HEK293 (cell line): Measurements from ENCODE around the gene C16orf92.

Experiments used
- CTCF ChIA-PET: fragments of 350-600 bp; formaldehyde crosslinking; extraction: SDS; loops from one replicate; lab custom pipeline; 2021; ENCODE audit warnings: antibody characterized with exemption; lab: Yijun Ruan, JAX
- POLR2A ChIA-PET: fragments of 300-600 bp; formaldehyde crosslinking; extraction: SDS; loops from one replicate; lab custom pipeline; 2020; ENCODE audit warnings: antibody characterized with exemption, inconsistent platforms; lab: Yijun Ruan, JAX
- H3K27ac ChIP-seq: fragments of 200-500 bp; sonication (Bioruptor generic); 2 replicates; pipeline ENCODE4 v1.5.1; 2014; ENCODE audit warnings: low read depth, low read length, control low read depth, inconsistent platforms; ENCODE audit errors: extremely low read depth
- H3K36me3 ChIP-seq, 2 experiments: fragments of 200-500 bp in 1 of 2; sonication (Bioruptor generic) in 1 of 2; 1 replicate in 1 of 2; 2 replicates in 1 of 2; pipeline ENCODE4 v1.5.1; 2014 to 2017; ENCODE audit warnings: inconsistent platforms in 2 of 2, low read length in 2 of 2; ENCODE audit not compliant: control insufficient read depth in 2 of 2, insufficient read depth in 1 of 2
- H3K4me1 ChIP-seq: fragments of 200-500 bp; sonication (Bioruptor generic); 2 replicates; pipeline ENCODE4 v1.5.1; 2014; ENCODE audit warnings: mild to moderate bottlenecking, low read length, inconsistent platforms; ENCODE audit not compliant: control insufficient read depth, insufficient read depth
- H3K4me3 ChIP-seq: 2 replicates; pipeline ENCODE4 v1.5.1; 2011; ENCODE audit warnings: low read depth, mild to moderate bottlenecking, control low read depth, low read length, moderate library complexity
- H3K9me3 ChIP-seq: fragments of 200-500 bp; sonication (Bioruptor generic); 2 replicates; pipeline ENCODE4 v1.5.1; 2014; ENCODE audit warnings: low read depth, low read length, inconsistent platforms; ENCODE audit not compliant: control insufficient read depth, insufficient read depth
- FEZF1 ChIP-seq: fragments of 450-650 bp; formaldehyde crosslinking; IDR thresholded peaks from 2 replicates; pipeline ENCODE4 v1.5.1; 2016; ENCODE audit warnings: missing biosample characterization, missing genetic modification characterization
- GFI1B ChIP-seq: fragments of 450-650 bp; formaldehyde crosslinking; IDR thresholded peaks from 2 replicates; pipeline ENCODE4 v1.5.1; 2016; ENCODE audit warnings: missing biosample characterization, missing genetic modification characterization
- KLF16 ChIP-seq: fragments of 450-650 bp; formaldehyde crosslinking; IDR thresholded peaks from 2 replicates; pipeline ENCODE4 v1.5.1; 2017; ENCODE audit warnings: missing biosample characterization, missing genetic modification characterization
- ZEB2 ChIP-seq: fragments of 450-650 bp; formaldehyde crosslinking; IDR thresholded peaks from 2 replicates; pipeline ENCODE4 v1.5.1; 2016; ENCODE audit warnings: missing biosample characterization, missing genetic modification characterization
- ZNF10 ChIP-seq: fragments of 450-650 bp; formaldehyde crosslinking; IDR thresholded peaks from 2 replicates; pipeline ENCODE4 v1.5.1; 2017; ENCODE audit warnings: missing biosample characterization, missing genetic modification characterization
- ZNF157 ChIP-seq: fragments of 450-650 bp; formaldehyde crosslinking; IDR thresholded peaks from 2 replicates; pipeline ENCODE4 v1.5.1; 2016; ENCODE audit warnings: missing biosample characterization, missing genetic modification characterization
- ZNF2 ChIP-seq: fragments of 450-650 bp; formaldehyde crosslinking; IDR thresholded peaks from 2 replicates; pipeline ENCODE4 v1.5.1; 2016; ENCODE audit warnings: missing biosample characterization, missing genetic modification characterization
- ZNF324 ChIP-seq: fragments of 450-650 bp; formaldehyde crosslinking; IDR thresholded peaks from 2 replicates; pipeline ENCODE4 v1.5.1; 2016; ENCODE audit warnings: missing biosample characterization, missing genetic modification characterization
- ZNF341 ChIP-seq: fragments of 450-650 bp; formaldehyde crosslinking; IDR thresholded peaks from 2 replicates; pipeline ENCODE4; 2016; ENCODE audit warnings: low read depth, missing biosample characterization, missing genetic modification characterization
- ZNF366 ChIP-seq: fragments of 450-650 bp; formaldehyde crosslinking; conservative IDR thresholded peaks from 2 replicates; pipeline ENCODE4 v1.5.1; 2016; ENCODE audit warnings: missing biosample characterization, missing genetic modification characterization
- TF ChIP-seq, protein P1 (sequence below): fragments of 450-650 bp; formaldehyde crosslinking; IDR thresholded peaks from 2 replicates; pipeline ENCODE4 v1.5.1; 2016; ENCODE audit warnings: missing biosample characterization, missing genetic modification characterization
- TF ChIP-seq, protein P2 (sequence below): fragments of 450-650 bp; formaldehyde crosslinking; IDR thresholded peaks from 2 replicates; pipeline ENCODE4 v1.5.1; 2016; ENCODE audit warnings: missing biosample characterization, missing genetic modification characterization
- TF ChIP-seq, protein P3 (sequence below): fragments of 450-650 bp; formaldehyde crosslinking; optimal IDR thresholded peaks from 2 replicates; pipeline ENCODE3; 2016; ENCODE audit warnings: missing biosample characterization, mild to moderate bottlenecking, missing genetic modification characterization
- TF ChIP-seq, protein P4 (sequence below): fragments of 450-650 bp; formaldehyde crosslinking; IDR thresholded peaks from 2 replicates; pipeline ENCODE4 v1.5.1; 2016; ENCODE audit warnings: missing biosample characterization, missing genetic modification characterization
- TF ChIP-seq, protein P5 (sequence below): fragments of 450-650 bp; formaldehyde crosslinking; IDR thresholded peaks from 2 replicates; pipeline ENCODE4 v1.5.1; 2016; ENCODE audit warnings: missing biosample characterization, missing genetic modification characterization
- TF ChIP-seq, protein P6 (sequence below): fragments of 450-650 bp; formaldehyde crosslinking; IDR thresholded peaks from 2 replicates; pipeline ENCODE4 v1.5.1; 2016; ENCODE audit warnings: missing biosample characterization, missing genetic modification characterization, low read depth

C16orf92 gene

DNA sequence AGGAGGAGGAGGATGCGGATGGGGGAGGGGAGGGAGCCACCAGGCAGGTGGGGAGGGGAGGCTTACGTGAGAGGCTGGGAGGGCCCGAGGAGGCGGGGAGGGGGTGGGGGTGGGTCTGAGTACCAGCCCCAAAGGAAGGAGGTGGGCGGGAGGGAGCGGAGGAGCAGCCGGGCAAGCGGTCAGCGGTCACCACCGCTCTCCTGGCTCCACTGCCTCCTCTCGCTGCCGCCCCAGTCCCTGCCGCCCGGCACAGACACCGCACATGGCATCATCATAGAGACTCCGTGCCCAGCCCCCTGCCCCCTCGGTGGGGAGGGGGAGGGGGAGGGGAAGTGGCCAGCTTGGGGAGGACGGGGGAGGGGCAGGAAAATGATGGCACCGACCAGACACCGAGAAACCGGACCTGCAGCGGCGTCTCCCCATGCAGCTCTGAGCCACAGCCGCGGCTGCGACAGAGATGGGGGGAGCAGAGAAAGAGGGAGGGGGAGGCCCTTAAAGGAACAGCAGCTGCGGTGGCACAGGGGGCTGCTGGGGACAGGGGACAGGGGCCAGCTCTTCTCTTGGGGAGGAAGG lies 7.9 kb downstream of the C16orf92 start, which contains the start of gene TLCD3B:
Gene TLCD3B, minus strand, starts transcription at position 431 of the 573 bp plus-strand sequence. CDS start 744 bp downstream, outside the sequence.
- Histone ChIP-seq H3K4me1 (no peaks in the 10 kb centered on the region), H3K9me3 (no peaks in the 10 kb centered on the region), H3K4me3 (peak within 1 kb of the TSS; percentile 9; the same call in 1 of the 2 replicates), H3K36me3 (no peaks in the 10 kb centered on the region), H3K27ac (no peak within 1 kb of the TSS)
- ChIA-PET CTCF (interaction anchor here (0.6 to 2.3 kb wide), 22 partner anchors 8 to 955 kb away, joined by 3 to 34 read pairs (median 5); partner anchors contain the start of genes ALDOA, C16orf92, HSD3B7 and KCTD13), POLR2A (interaction anchor here (1.3 to 1.5 kb wide), 2 partner anchors 57 to 241 kb away, joined by 5 to 8 read pairs; partner anchors contain the start of genes KIF22 and TAOK2)
- TF ChIP-seq ZEB2 (tag by site-specific recombination) (no peak), KLF16 (no peak), ZNF2 (tag by site-specific recombination) (no peak), ZNF341 (peak; percentile 65)
- TF ChIP-seq, protein P1, sequence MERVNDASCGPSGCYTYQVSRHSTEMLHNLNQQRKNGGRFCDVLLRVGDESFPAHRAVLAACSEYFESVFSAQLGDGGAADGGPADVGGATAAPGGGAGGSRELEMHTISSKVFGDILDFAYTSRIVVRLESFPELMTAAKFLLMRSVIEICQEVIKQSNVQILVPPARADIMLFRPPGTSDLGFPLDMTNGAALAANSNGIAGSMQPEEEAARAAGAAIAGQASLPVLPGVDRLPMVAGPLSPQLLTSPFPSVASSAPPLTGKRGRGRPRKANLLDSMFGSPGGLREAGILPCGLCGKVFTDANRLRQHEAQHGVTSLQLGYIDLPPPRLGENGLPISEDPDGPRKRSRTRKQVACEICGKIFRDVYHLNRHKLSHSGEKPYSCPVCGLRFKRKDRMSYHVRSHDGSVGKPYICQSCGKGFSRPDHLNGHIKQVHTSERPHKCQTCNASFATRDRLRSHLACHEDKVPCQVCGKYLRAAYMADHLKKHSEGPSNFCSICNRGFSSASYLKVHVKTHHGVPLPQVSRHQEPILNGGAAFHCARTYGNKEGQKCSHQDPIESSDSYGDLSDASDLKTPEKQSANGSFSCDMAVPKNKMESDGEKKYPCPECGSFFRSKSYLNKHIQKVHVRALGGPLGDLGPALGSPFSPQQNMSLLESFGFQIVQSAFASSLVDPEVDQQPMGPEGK, result peak; percentile 43; the same call in 1 of the 2 replicates

DNA sequence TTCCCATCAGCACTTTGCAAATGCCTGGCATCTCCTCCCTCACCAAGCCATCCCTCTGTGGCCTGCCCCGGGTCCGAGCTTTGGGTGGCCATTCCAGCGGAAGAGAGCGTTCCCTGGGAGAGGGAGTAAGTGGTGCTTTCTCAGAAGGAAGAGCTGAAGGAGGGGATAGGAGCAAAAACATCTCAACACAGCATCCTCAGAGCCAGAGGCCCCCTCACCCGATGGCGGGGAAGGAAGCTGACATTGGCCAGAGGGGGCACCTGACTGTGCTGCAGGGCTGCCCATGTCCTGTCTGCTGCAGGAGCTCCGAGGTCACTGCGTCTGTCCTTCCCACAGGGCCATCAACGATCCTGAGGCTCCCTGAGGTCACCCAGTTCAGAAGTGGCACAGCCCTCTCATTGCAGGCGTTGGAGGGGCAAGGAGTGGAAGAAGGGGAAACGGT lies 8.5 kb downstream of the C16orf92 start:
- Histone ChIP-seq H3K9me3 (no peaks in the 10 kb centered on the region), H3K36me3 (no peaks in the 10 kb centered on the region), H3K4me1 (no peaks in the 10 kb centered on the region), H3K4me3 (no peak overlapping the region), H3K27ac (no peak overlapping the region)
- ChIA-PET CTCF (interaction anchor here (0.6 to 2.3 kb wide), 50 partner anchors 8 to 1151 kb away, joined by 3 to 34 read pairs (median 4); partner anchors contain the start of genes ALDOA, C16orf92, HIRIP3 and HSD3B7), POLR2A (interaction anchor here (1.1 to 1.5 kb wide), 5 partner anchors 36 to 241 kb away, joined by 3 to 8 read pairs (median 4); partner anchors contain the start of genes HIRIP3, KIF22, PAGR1 and TAOK2)
- TF ChIP-seq ZNF157 (tag by site-specific recombination) (no peak), ZNF10 (tag by site-specific recombination) (no peak), ZNF324 (tag by site-specific recombination) (no peak), FEZF1 (tag by site-specific recombination) (no peak), GFI1B (tag by site-specific recombination) (no peak), ZNF366 (tag by site-specific recombination) (no peak)
- TF ChIP-seq, protein P2, sequence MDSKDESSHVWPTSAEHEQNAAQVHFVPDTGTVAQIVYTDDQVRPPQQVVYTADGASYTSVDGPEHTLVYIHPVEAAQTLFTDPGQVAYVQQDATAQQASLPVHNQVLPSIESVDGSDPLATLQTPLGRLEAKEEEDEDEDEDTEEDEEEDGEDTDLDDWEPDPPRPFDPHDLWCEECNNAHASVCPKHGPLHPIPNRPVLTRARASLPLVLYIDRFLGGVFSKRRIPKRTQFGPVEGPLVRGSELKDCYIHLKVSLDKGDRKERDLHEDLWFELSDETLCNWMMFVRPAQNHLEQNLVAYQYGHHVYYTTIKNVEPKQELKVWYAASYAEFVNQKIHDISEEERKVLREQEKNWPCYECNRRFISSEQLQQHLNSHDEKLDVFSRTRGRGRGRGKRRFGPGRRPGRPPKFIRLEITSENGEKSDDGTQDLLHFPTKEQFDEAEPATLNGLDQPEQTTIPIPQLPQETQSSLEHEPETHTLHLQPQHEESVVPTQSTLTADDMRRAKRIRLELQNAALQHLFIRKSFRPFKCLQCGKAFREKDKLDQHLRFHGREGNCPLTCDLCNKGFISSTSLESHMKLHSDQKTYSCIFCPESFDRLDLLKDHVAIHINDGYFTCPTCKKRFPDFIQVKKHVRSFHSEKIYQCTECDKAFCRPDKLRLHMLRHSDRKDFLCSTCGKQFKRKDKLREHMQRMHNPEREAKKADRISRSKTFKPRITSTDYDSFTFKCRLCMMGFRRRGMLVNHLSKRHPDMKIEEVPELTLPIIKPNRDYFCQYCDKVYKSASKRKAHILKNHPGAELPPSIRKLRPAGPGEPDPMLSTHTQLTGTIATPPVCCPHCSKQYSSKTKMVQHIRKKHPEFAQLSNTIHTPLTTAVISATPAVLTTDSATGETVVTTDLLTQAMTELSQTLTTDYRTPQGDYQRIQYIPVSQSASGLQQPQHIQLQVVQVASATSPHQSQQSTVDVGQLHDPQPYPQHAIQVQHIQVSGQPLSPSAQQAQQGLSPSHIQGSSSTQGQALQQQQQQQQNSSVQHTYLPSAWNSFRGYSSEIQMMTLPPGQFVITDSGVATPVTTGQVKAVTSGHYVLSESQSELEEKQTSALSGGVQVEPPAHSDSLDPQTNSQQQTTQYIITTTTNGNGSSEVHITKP (tag by site-specific recombination), result peak; percentile 4; the same call in 1 of the 2 replicates
- TF ChIP-seq, protein P3, sequence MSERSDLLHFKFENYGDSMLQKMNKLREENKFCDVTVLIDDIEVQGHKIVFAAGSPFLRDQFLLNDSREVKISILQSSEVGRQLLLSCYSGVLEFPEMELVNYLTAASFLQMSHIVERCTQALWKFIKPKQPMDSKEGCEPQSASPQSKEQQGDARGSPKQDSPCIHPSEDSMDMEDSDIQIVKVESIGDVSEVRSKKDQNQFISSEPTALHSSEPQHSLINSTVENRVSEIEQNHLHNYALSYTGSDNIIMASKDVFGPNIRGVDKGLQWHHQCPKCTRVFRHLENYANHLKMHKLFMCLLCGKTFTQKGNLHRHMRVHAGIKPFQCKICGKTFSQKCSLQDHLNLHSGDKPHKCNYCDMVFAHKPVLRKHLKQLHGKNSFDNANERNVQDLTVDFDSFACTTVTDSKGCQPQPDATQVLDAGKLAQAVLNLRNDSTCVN (tag by site-specific recombination), result peak; percentile 2
- TF ChIP-seq, protein P4, sequence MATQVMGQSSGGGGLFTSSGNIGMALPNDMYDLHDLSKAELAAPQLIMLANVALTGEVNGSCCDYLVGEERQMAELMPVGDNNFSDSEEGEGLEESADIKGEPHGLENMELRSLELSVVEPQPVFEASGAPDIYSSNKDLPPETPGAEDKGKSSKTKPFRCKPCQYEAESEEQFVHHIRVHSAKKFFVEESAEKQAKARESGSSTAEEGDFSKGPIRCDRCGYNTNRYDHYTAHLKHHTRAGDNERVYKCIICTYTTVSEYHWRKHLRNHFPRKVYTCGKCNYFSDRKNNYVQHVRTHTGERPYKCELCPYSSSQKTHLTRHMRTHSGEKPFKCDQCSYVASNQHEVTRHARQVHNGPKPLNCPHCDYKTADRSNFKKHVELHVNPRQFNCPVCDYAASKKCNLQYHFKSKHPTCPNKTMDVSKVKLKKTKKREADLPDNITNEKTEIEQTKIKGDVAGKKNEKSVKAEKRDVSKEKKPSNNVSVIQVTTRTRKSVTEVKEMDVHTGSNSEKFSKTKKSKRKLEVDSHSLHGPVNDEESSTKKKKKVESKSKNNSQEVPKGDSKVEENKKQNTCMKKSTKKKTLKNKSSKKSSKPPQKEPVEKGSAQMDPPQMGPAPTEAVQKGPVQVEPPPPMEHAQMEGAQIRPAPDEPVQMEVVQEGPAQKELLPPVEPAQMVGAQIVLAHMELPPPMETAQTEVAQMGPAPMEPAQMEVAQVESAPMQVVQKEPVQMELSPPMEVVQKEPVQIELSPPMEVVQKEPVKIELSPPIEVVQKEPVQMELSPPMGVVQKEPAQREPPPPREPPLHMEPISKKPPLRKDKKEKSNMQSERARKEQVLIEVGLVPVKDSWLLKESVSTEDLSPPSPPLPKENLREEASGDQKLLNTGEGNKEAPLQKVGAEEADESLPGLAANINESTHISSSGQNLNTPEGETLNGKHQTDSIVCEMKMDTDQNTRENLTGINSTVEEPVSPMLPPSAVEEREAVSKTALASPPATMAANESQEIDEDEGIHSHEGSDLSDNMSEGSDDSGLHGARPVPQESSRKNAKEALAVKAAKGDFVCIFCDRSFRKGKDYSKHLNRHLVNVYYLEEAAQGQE (tag by site-specific recombination), result no peak
- TF ChIP-seq, protein P5, sequence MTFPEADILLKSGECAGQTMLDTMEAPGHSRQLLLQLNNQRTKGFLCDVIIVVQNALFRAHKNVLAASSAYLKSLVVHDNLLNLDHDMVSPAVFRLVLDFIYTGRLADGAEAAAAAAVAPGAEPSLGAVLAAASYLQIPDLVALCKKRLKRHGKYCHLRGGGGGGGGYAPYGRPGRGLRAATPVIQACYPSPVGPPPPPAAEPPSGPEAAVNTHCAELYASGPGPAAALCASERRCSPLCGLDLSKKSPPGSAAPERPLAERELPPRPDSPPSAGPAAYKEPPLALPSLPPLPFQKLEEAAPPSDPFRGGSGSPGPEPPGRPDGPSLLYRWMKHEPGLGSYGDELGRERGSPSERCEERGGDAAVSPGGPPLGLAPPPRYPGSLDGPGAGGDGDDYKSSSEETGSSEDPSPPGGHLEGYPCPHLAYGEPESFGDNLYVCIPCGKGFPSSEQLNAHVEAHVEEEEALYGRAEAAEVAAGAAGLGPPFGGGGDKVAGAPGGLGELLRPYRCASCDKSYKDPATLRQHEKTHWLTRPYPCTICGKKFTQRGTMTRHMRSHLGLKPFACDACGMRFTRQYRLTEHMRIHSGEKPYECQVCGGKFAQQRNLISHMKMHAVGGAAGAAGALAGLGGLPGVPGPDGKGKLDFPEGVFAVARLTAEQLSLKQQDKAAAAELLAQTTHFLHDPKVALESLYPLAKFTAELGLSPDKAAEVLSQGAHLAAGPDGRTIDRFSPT (tag by site-specific recombination), result no peak
- TF ChIP-seq, protein P6, sequence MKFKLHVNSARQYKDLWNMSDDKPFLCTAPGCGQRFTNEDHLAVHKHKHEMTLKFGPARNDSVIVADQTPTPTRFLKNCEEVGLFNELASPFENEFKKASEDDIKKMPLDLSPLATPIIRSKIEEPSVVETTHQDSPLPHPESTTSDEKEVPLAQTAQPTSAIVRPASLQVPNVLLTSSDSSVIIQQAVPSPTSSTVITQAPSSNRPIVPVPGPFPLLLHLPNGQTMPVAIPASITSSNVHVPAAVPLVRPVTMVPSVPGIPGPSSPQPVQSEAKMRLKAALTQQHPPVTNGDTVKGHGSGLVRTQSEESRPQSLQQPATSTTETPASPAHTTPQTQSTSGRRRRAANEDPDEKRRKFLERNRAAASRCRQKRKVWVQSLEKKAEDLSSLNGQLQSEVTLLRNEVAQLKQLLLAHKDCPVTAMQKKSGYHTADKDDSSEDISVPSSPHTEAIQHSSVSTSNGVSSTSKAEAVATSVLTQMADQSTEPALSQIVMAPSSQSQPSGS (tag by site-specific recombination), result no peak
